ENCODE data around the gene ARHGAP30. TPM values are rescaled to one million over a fixed set of nuclear protein-coding genes. Genes with fewer than 3 reads are reported as not detected.
"Not testable (repeated sequence)": the region's sequence is repeated elsewhere in the genome, so short reads cannot be mapped to it uniquely, and the experiment has no call there.

ARHGAP30 gene, protein sequence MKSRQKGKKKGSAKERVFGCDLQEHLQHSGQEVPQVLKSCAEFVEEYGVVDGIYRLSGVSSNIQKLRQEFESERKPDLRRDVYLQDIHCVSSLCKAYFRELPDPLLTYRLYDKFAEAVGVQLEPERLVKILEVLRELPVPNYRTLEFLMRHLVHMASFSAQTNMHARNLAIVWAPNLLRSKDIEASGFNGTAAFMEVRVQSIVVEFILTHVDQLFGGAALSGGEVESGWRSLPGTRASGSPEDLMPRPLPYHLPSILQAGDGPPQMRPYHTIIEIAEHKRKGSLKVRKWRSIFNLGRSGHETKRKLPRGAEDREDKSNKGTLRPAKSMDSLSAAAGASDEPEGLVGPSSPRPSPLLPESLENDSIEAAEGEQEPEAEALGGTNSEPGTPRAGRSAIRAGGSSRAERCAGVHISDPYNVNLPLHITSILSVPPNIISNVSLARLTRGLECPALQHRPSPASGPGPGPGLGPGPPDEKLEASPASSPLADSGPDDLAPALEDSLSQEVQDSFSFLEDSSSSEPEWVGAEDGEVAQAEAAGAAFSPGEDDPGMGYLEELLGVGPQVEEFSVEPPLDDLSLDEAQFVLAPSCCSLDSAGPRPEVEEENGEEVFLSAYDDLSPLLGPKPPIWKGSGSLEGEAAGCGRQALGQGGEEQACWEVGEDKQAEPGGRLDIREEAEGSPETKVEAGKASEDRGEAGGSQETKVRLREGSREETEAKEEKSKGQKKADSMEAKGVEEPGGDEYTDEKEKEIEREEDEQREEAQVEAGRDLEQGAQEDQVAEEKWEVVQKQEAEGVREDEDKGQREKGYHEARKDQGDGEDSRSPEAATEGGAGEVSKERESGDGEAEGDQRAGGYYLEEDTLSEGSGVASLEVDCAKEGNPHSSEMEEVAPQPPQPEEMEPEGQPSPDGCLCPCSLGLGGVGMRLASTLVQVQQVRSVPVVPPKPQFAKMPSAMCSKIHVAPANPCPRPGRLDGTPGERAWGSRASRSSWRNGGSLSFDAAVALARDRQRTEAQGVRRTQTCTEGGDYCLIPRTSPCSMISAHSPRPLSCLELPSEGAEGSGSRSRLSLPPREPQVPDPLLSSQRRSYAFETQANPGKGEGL
- total RNA-seq: 1.3 TPM
- polyA plus RNA-seq (ENCODE audit: insufficient read depth in 1 of 8, insufficient read length in 8 of 8, low replicate concordance in 1 of 8): 1 to 10 TPM; 2.7 to 3.4 (median 2.9) TPM
- long read RNA-seq, donor 1: 0 reads
- long read RNA-seq, donor 2: 0 reads
- long read RNA-seq, donor 3: 0 reads
- long read RNA-seq, donor 4: 0 reads
- long read RNA-seq, donor 5, full-length matches to known transcripts: 1 of 1 reads
- long read RNA-seq, donor 5, partial matches to known transcripts: 0 of 1 reads
- long read RNA-seq, donor 5, other reads (novel, unspliced or antisense): 0 of 1 reads
- long read RNA-seq, donor 6: 0 reads
- long read RNA-seq, donor 7, full-length matches to known transcripts: 1 of 1 reads
- long read RNA-seq, donor 7, partial matches to known transcripts: 0 of 1 reads
- long read RNA-seq, donor 7, other reads (novel, unspliced or antisense): 0 of 1 reads
- long read RNA-seq, donor 8: 0 reads
- long read RNA-seq, donor 9: 0 reads
- long read RNA-seq, donor 10, full-length matches to known transcripts: 1 of 1 reads
- long read RNA-seq, donor 10, partial matches to known transcripts: 0 of 1 reads
- long read RNA-seq, donor 10, other reads (novel, unspliced or antisense): 0 of 1 reads
- long read RNA-seq, donor 11: 0 reads

GRCh38 chr1:161069731-161070270, at the start of gene ARHGAP30:
ARHGAP30 (minus strand) TSS chr1:161069891; CDS start chr1:161069624, 267 bp downstream.
- DNase-seq: peak; percentile 65
- Histone ChIP-seq H3K9me3 (replicated peaks; ENCODE audit: control insufficient read depth, low read depth, low read length) (no peaks in the 10 kb centered on the region), H3K27ac (ENCODE audit: low read length) (peak within 1 kb of the TSS; percentile 47), H3K4me1 (ENCODE audit: control insufficient read depth, insufficient read depth, low read length) (no peaks in the 10 kb centered on the region), H3K36me3 (ENCODE audit: control insufficient read depth, insufficient read depth, low read length) (no peaks in the 10 kb centered on the region), H3K27me3 (ENCODE audit: control insufficient read depth, insufficient read depth, low read length) (peaks cover 7% of the 10 kb centered on the region), H3K4me3 (ENCODE audit: low read length) (peak within 1 kb of the TSS; percentile 34)
- 56% methylated on average over 5 of the region's 9 CpGs for WGBS (ENCODE audit: insufficient coverage)

DNA sequence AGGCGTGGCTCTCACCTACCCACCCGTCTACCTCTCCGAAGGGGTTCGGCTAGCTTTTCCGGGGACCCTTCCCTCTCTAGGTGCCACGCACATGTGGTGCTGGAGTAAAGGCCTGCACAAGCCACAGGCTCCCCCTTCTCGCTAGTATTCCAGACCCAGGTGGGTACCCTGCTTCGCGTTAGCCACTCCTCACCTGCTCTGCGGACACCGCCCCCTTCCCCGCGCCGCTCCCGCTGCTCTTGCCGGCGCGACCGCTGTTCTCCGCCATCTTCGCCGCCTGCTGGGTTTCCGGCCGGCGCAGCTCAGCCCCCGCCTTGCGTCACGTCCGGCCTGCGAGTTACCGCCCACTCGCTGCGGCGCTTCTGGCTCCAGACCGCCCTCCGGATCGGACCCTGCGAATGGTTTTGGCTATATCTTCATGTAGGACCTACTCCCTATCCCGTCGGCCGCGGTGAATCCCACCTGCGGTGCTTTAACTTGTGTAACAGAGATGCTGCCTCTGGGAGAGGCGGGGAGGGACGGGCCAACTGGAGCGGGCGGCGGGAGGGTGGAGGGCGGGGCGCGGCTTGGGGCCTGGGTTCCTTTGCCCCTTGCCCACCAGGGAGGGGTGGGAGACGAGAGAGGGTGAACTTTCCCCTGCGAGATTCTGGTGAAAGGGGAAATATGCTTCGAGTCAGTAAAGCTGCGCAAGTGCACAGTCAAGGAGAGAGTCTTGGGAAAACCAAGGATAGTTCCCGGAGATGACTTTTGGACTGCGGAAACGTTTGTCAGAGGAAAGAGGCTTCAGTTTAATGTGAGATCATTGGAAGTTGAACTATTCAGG, 48.3 kb upstream of the ARHGAP30 start, which contains the start of the genes NIT1 and PFDN2:
TSS of gene NIT1 (plus strand) at position 347 of the 823 bp plus-strand sequence. CDS start at position 419, 72 bp downstream.
TSS of gene PFDN2 (minus strand) at position 279 of the 823 bp plus-strand sequence. CDS start at position 268, 11 bp downstream.
- Histone ChIP-seq H3K27ac (ENCODE audit: low read length) (peak within 1 kb of the TSS; percentile 98), H3K4me1 (ENCODE audit: control insufficient read depth, insufficient read depth, low read length) (peaks cover 28% of the 10 kb centered on the region), H3K4me3 (ENCODE audit: low read length) (peak within 1 kb of the TSS; percentile 100), H3K27me3 (ENCODE audit: control insufficient read depth, insufficient read depth, low read length) (no peaks in the 10 kb centered on the region), H3K36me3 (ENCODE audit: control insufficient read depth, insufficient read depth, low read length) (peaks cover 39% of the 10 kb centered on the region), H3K9me3 (replicated peaks; ENCODE audit: control insufficient read depth, low read depth, low read length) (no peaks in the 10 kb centered on the region)
- peak; percentile 94 for DNase-seq
- WGBS (ENCODE audit: insufficient coverage): 0% methylated on average over 52 of the region's 58 CpGs

- H3K4me1 ChIP-seq (ENCODE audit: control insufficient read depth, insufficient read depth, low read length): peaks cover 28% of the 10 kb centered on the region
- not testable (repeated sequence) for H3K27ac ChIP-seq (ENCODE audit: low read length); H3K27me3 ChIP-seq (ENCODE audit: control insufficient read depth, insufficient read depth, low read length); H3K4me3 ChIP-seq (ENCODE audit: low read length); H3K9me3 ChIP-seq (replicated peaks; ENCODE audit: control insufficient read depth, low read depth, low read length); DNase-seq
- 90% methylated on average over 5 of the region's 6 CpGs for WGBS (ENCODE audit: insufficient coverage)
- peaks cover 19% of the 10 kb centered on the region for H3K36me3 ChIP-seq (ENCODE audit: control insufficient read depth, insufficient read depth, low read length)
Measured at GRCh38 chr1:161115961-161116360, 46.3 kb upstream of the ARHGAP30 start.

DNA sequence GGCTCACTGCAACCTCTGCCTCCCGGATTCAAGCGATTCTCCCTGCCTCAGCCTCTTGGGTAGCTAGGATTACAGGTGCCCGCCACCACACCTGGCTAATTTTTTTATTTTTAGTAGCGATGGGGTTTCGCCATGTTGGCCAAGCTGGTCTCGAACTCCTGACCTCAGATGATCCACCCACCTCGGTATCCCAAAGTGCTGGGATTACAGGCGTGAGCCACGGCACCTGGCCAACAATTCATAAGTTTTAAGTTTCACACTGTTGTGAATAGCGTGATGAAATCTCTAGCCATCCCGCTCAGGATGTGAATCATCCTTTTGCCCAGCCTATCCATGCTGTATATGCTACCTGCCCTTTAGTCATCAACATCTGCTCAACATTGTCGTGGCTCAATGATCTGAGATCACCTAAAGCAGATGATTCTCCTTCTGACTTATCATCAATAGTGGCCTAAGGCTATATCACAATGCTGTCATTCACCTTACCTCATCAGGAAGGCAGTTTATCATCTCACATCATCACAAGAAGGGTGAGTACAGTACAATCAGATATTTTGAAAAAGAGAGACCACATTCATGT, 45.5 kb upstream of the ARHGAP30 start:
- peaks cover 12% of the 10 kb centered on the region for H3K36me3 ChIP-seq (ENCODE audit: control insufficient read depth, insufficient read depth, low read length)
- H3K9me3 ChIP-seq (replicated peaks; ENCODE audit: control insufficient read depth, low read depth, low read length): no peaks in the 10 kb centered on the region
- H3K4me1 ChIP-seq (ENCODE audit: control insufficient read depth, insufficient read depth, low read length): peaks cover 26% of the 10 kb centered on the region
- no peak overlapping the region for H3K27ac ChIP-seq (ENCODE audit: low read length)
- DNase-seq: no peak
- 94% methylated on average over 10 of the region's 12 CpGs for WGBS (ENCODE audit: insufficient coverage)
- H3K4me3 ChIP-seq (ENCODE audit: low read length): no peak overlapping the region
- H3K27me3 ChIP-seq (ENCODE audit: control insufficient read depth, insufficient read depth, low read length): no peaks in the 10 kb centered on the region

GRCh38 chr1:161114556-161114955, 44.9 kb upstream of the ARHGAP30 start:
- no CpG with 5 or more reads among the region's 2 CpGs for WGBS (ENCODE audit: insufficient coverage)
- DNase-seq: no peak
- Histone ChIP-seq H3K9me3 (replicated peaks; ENCODE audit: control insufficient read depth, low read depth, low read length) (no peaks in the 10 kb centered on the region), H3K27ac (ENCODE audit: low read length) (no peak overlapping the region), H3K27me3 (ENCODE audit: control insufficient read depth, insufficient read depth, low read length) (no peaks in the 10 kb centered on the region), H3K4me3 (ENCODE audit: low read length) (no peak overlapping the region), H3K4me1 (ENCODE audit: control insufficient read depth, insufficient read depth, low read length) (peaks cover 22% of the 10 kb centered on the region), H3K36me3 (ENCODE audit: control insufficient read depth, insufficient read depth, low read length) (peaks cover 5% of the 10 kb centered on the region)

DNA sequence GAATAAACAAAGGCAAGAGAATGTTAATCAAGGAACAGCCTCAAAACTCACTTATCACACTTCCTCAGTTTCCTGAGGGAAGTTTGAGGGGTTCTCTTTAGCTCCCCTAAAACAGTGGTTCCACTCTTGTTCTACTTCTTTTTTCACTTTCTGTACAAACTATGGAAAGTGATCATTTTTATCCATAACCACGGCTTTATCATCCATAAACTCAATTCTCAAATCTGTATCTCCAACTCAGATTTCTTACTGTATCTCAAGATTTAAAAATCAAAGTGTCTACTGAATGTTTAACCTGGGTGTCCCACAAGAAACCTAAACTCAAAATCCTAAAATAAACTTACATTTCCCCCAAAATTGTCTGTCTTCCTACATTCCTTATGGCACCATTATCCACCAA, 44.2 kb upstream of the ARHGAP30 start:
- peaks cover 2% of the 10 kb centered on the region for H3K36me3 ChIP-seq (ENCODE audit: control insufficient read depth, insufficient read depth, low read length)
- no peak overlapping the region for H3K4me3 ChIP-seq (ENCODE audit: low read length)
- no peaks in the 10 kb centered on the region for H3K27me3 ChIP-seq (ENCODE audit: control insufficient read depth, insufficient read depth, low read length)
- H3K4me1 ChIP-seq (ENCODE audit: control insufficient read depth, insufficient read depth, low read length): peaks cover 15% of the 10 kb centered on the region
- H3K27ac ChIP-seq (ENCODE audit: low read length): no peak overlapping the region
- WGBS (ENCODE audit: insufficient coverage): 100% methylated on average over 1 of the region's 1 CpG
- DNase-seq: no peak
- no peaks in the 10 kb centered on the region for H3K9me3 ChIP-seq (replicated peaks; ENCODE audit: control insufficient read depth, low read depth, low read length)

GRCh38 chr1:161111527-161111926, 41.8 kb upstream of the ARHGAP30 start:
- WGBS (ENCODE audit: insufficient coverage): no CpG with 5 or more reads among the region's 2 CpGs
- DNase-seq: no peak
- no peak overlapping the region for H3K4me3 ChIP-seq (ENCODE audit: low read length)
- no peak overlapping the region for H3K27ac ChIP-seq (ENCODE audit: low read length)
- no peaks in the 10 kb centered on the region for H3K27me3 ChIP-seq (ENCODE audit: control insufficient read depth, insufficient read depth, low read length)
- peaks cover 2% of the 10 kb centered on the region for H3K36me3 ChIP-seq (ENCODE audit: control insufficient read depth, insufficient read depth, low read length)
- peaks cover 4% of the 10 kb centered on the region for H3K4me1 ChIP-seq (ENCODE audit: control insufficient read depth, insufficient read depth, low read length)
- H3K9me3 ChIP-seq (replicated peaks; ENCODE audit: control insufficient read depth, low read depth, low read length): no peaks in the 10 kb centered on the region

DNA sequence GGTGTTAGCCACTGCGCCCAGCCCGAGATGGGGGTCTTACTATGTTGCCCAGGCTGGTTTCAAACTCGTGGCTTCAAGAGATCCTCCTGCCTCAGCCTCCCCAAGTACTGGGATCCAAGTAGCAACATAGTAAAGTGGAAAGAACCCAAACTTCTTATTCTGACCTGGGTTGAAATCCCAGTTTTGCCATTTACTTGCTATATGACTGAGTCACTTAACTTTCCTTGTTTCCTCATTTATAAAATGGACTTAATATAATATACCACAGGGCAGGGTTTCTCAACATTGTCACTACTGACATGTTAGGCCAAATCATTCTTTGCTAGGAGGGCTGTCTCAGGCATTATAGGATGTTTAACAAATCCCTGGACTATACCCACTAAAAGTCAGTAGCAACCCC, 41.4 kb upstream of the ARHGAP30 start:
- no CpG with 5 or more reads among the region's 3 CpGs for WGBS (ENCODE audit: insufficient coverage)
- Histone ChIP-seq H3K27me3 (ENCODE audit: control insufficient read depth, insufficient read depth, low read length) (no peaks in the 10 kb centered on the region), H3K4me3 (ENCODE audit: low read length) (no peak overlapping the region), H3K36me3 (ENCODE audit: control insufficient read depth, insufficient read depth, low read length) (peaks cover 2% of the 10 kb centered on the region), H3K27ac (ENCODE audit: low read length) (no peak overlapping the region), H3K9me3 (replicated peaks; ENCODE audit: control insufficient read depth, low read depth, low read length) (no peaks in the 10 kb centered on the region), H3K4me1 (ENCODE audit: control insufficient read depth, insufficient read depth, low read length) (no peaks in the 10 kb centered on the region)
- no peak for DNase-seq
